GM18499 (cell line): Measurements from ENCODE around the gene LGALS3.

Experiments
- ATAC-seq: cut with Tn5 transposase; IDR thresholded peaks from one replicate; pipeline ENCODE4 v1.9.1; 2021; ENCODE audit warnings: moderate number of reproducible peaks; ENCODE audit not compliant: insufficient read depth, unreplicated experiment

The LGALS3 gene

DNA sequence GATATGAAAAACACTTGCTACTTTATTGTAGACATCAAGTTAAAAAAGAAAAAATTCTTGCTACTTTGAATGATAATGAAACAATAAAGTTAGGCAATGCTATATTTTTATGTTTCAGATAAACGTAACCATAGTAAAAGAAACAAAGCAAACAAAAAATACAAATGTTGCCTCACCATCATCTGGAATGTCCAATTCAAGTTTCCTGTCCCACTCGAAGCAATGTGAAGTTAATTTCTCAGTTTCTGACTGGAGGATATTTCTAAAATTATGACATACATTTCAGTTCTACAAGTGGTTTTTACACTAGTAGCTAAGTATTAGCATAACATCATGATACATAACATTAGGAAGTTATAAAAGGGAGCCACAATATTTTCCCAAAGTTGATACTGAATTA is 41.5 kb downstream of the LGALS3 start:
- ATAC-seq = no peak

DNA sequence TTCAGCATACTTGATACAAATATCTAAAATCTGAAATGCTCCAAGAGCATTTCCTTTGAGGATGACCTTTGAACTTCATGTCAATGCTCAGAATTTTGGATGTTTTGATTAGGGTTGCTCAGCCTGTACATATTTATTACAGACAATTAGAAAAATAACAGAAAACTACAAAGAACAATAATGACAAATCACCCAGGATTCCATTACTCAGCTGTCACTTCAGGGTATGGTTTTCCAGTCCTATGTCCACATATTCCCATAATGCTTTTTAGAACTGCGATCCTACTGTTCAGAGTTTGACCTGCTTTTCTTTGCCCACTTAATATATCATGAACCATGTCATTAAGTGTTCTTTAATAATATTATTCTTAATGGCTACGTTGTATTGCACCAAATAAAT is 51.0 kb downstream of the LGALS3 start:
- no peak for ATAC-seq

DNA sequence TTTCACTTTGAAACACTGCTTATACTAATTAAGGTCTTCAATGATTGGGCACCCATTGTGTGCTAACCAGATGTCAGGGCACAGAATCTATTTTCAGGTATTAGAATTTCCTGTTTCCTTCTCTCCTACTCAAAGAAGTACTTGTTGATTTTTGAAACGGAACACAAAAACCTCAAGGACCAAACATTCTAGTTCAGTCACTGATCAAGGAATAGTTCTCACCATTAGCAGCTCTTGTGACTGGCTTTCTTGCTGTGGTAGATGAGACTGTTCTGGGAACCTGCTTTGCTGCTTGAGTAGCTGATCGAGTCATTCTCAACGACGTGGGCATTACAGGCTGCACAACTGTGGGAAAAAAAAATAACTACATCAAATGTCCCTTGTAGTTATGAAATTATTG is 51.4 kb downstream of the LGALS3 start:
- peak; percentile 90 for ATAC-seq

DNA sequence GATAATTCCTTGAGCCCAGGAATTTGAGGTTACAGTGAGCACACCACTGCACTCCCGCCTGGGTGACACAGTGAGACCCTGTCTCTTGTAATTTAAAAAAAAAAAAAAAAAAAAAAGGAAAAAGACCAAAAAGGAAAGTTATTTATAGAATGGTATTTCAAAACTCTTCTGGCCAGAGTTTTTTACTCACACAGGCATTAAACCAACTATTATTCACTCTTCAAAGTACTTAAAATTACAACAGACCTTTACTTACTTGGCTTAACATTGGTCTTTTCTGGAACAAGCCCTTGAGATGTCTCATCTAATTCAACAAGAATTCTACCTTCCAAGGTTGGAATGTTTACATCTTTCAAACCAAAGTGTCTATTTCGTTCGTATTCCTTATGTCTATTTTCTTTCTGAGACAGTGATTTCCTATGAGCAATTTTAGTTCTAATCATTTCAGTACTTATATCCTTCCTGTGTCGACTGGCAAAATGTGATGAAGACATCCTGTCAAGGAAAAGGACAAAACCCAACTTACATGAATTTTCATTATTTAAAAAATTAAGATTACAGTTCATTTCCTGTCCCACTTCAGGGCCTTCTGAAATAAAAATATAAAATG is 59.7 kb downstream of the LGALS3 start:
- ATAC-seq = no peak

DNA sequence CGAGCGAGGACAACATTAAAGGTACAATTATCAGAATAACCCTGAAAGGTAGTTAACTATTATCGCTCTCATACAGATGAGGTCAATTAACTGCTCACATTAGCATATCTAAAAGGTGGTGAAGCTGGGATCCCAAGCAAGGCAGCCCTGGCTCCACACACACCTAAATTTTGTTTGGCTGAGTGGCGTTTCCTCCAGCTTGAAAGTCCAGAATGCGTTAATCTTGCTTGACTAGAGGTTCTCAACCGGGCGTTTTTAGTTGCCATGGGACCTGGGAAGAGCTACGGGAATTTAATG is 61.8 kb downstream of the LGALS3 start:
- no peak for ATAC-seq

DNA sequence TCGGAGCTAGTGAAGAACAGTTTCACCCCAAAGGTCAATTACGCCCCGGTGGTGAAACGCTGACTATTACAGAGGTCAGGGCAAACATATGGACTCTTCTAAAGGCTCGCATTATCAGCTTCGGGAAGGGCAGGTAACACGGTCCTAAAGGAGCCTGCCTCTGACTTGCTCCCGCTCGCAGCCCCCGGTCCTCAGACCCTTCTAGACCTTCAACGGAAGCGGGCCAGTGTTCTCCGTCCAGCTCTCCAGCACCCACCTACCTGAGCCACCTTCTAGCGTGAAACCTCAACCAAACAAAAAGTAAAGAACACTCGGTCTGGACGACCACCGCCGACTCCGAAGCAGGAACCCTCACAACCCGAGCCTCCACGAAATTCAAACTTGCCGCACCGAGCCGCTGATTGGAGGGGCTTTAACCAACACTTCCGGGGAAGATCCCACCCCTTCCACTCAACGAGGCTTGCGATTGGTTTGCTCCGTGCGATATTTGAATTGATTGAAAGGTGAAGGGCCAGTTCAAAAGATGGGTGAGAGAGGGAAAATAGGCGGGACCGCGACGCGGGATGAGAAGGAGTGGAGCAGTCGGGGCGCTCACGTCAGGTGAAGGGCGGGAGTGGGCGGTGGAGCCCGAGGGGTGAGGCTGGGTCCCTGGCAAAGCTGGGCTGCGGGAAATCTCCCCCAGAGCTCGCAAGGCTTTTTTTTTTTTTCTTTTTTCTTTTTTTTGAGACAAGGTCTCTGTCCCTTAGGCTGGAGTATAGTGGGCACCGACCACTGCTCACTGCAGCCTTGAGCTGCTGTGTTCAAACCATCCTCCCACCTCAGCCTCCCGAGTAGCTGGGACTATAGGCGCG is 62.4 kb downstream of the LGALS3 start, which contains the start of gene DLGAP5:
DLGAP5 (minus strand) TSS at position 383 of the 851 bp plus-strand sequence. CDS start 2,406 bp downstream, outside the sequence.
- peak; percentile 90 for ATAC-seq

DNA sequence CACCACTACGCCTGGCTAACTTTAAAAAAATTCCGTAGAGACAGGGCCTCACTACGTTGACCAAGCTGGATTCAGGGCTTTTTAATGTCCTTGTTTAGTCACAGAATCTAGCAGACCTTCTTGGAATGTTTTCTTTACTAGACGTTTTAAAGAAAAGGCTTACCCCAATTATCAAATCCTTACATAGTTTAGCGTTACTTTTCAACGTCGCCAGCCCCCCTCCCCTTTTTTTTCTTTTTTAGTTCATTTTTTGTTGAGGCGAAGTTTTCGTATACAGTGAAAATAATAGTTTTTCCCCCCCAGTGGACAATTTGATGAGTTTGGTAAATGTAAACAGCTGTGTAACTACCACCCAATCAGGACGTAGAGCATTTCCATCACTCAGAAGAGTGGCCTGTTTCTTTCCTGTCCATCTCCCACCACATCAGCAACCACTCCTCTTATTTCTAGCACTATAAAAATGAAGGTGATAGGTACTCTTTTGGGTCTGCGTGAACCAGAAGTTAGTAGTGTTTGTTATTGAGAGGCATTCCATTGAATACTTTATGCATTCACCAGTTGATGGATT is 63.1 kb downstream of the LGALS3 start:
- ATAC-seq = no peak

DNA sequence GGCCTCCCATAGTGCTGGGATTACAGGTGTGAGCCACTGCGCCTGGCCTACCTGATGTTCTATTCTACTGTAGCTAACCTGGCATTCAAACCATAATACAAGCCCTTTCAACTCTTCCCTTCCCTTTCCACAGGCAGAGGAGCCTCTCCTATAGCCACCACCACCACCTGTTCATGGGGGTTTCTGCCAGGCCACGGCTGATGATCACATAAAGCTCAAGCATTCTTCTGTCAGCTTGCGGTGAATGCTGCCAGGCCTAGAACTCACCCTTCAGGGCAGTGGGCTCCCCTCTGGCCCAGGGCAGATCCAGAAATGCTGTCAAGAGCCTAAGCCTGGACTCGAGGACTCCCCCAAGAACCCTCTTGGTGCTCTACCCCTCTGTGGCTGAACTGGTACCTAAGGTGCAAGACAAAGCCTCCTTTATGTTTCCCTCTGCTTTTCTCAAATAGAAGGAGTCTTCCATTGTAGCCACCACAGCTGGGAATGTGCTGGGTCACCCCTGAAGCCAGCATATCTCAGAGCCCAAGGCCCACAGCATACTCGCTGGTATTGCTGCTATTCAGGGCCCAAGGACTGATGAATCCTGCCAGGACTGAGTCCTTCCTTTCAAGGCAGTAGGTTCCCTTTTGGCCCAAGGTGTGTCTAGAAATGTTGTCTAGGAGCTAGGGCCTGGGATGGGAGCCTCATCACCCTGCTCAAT is 65.8 kb downstream of the LGALS3 start:
- no peak for ATAC-seq
